Posterior cingulate gyrus (tissue), 11 donors: Measurements from ENCODE around the gene H2BW2.
"Not testable (repeated sequence)": the region's sequence is repeated elsewhere in the genome, so short reads cannot be mapped to it uniquely, and the experiment has no call there.

Source experiments
- DNase-seq, 10 donors: peaks; one replicate each; pipeline versions ENCODE4 v3.0.0 to v3.0.0-alpha.2; 2020 to 2021; ENCODE audit warnings: mixed read lengths in 3 of 10
- intact Hi-C: fragments of 100-400 bp; cut with DNase I; formaldehyde crosslinking; loops from one replicate; pipeline ENCODE4 v1.15.1; 2023

Gene H2BW2

GRCh38 chrX:104039689-104040505 lies at the start of gene H2BW2:
H2BW2 (plus strand) TSS chrX:104039956; CDS start chrX:104039995, 39 bp downstream.
- DNase-seq = peak in 2 of 10 donors; percentile 53 to 78

GRCh38 chrX:103999234-103999633 lies 40.5 kb upstream of the H2BW2 start:
- intact Hi-C loops = no loop called here

More at GRCh38 chrX:104039689-104040505, at the start of gene H2BW2:
- intact Hi-C loops = no loop called here

GRCh38 chrX:104008831-104009230 lies 30.9 kb upstream of the H2BW2 start:
- DNase-seq = no peak
- intact Hi-C loops = no loop called here

More at GRCh38 chrX:103999234-103999633, 40.5 kb upstream of the H2BW2 start:
- DNase-seq = no peak

GRCh38 chrX:104013158-104013557 lies 26.6 kb upstream of the H2BW2 start:
- intact Hi-C loops = no loop called here
- DNase-seq = peak in 2 of 10 donors; percentile 9 to 79

GRCh38 chrX:104013606-104014005 lies 26.1 kb upstream of the H2BW2 start, which contains the start of gene H2BW1:
H2BW1 (minus strand) TSS chrX:104013708; CDS start chrX:104013576, 132 bp downstream.
- intact Hi-C loops = no loop called here
- DNase-seq = no peak

- DNase-seq, intact Hi-C loops: not testable (repeated sequence)
These were observed 24.2 kb upstream of the H2BW2 start for GRCh38 chrX:104015576-104015975.

- no peak for DNase-seq
- intact Hi-C loops = no loop called here
These were observed 21.6 kb upstream of the H2BW2 start for GRCh38 chrX:104018126-104018525.

GRCh38 chrX:104041003-104041402 lies 1.2 kb downstream of the H2BW2 start:
- DNase-seq = no peak
- intact Hi-C loops = no loop called here

- intact Hi-C loops = no loop called here
- DNase-seq = no peak
These were observed 5.9 kb downstream of the H2BW2 start for GRCh38 chrX:104045642-104046041.

- DNase-seq = peak in 1 of 10 donors; percentile 68
- intact Hi-C loops = no loop called here
These were observed 7.4 kb downstream of the H2BW2 start for GRCh38 chrX:104047171-104047570.

- intact Hi-C loops, DNase-seq: not testable (repeated sequence)
These were observed 15.2 kb downstream of the H2BW2 start for GRCh38 chrX:104054956-104055355.

- peak in 2 of 10 donors; percentile 45 to 75 for DNase-seq
- intact Hi-C loops = not testable (repeated sequence)
These were observed 22.9 kb downstream of the H2BW2 start for GRCh38 chrX:104062636-104063035.

GRCh38 chrX:104075778-104076445 lies 36.2 kb downstream of the H2BW2 start, which contains the start of gene TMSB15C:
TMSB15C (minus strand) TSS chrX:104076236.
- DNase-seq, intact Hi-C loops: not testable (repeated sequence)

GRCh38 chrX:104077854-104078253 lies 38.1 kb downstream of the H2BW2 start:
- intact Hi-C loops, DNase-seq: not testable (repeated sequence)

- intact Hi-C loops = no loop called here
- DNase-seq = peak in 1 of 10 donors; percentile 59
These were observed 44.3 kb downstream of the H2BW2 start for GRCh38 chrX:104084063-104084462.

GRCh38 chrX:104084534-104085277 lies 45.0 kb downstream of the H2BW2 start:
- intact Hi-C loops = no loop called here
- DNase-seq = no peak

GRCh38 chrX:104085477-104085876 lies 45.7 kb downstream of the H2BW2 start:
- DNase-seq = peak in 1 of 10 donors; percentile 70
- intact Hi-C loops = no loop called here

GRCh38 chrX:104085919-104086318 lies 46.2 kb downstream of the H2BW2 start:
- peak in 1 of 10 donors; percentile 46 for DNase-seq
- intact Hi-C loops = no loop called here
